ENCODE data around the gene ZNF358. TPM values are rescaled to one million over a fixed set of nuclear protein-coding genes. Genes with fewer than 3 reads are reported as not detected.

Gene ZNF358
- total RNA-seq, 4 donors from 2014 or later, result 50.2 to 72.7 (median 69.1) TPM

GRCh38 chr19:7506385-7507328 is 9.2 kb upstream of the ZNF358 start:
- Histone ChIP-seq H3K4me3 (no peak overlapping the region), H3K9me3 (no peaks in the 10 kb centered on the region), H3K36me3 (no peaks in the 10 kb centered on the region), H3K4me1 (peaks cover 6 to 23% (median 14%) of the 10 kb centered on the region in 4 donors), H3K27ac (peak overlapping the region; percentile 24 to 76 (median 44)), H3K27me3 (no peaks in the 10 kb centered on the region)
- DNase-seq, result peak; percentile 94
- 19 to 43% methylated on average over 6 to 20 of the region's 20 CpGs for WGBS, 2 donors (ENCODE audit: low coverage in 1 of 2)
- intact Hi-C loops (cut with DNase I; ENCODE audit: low total_unique reads) (no loop called here), in situ Hi-C loops (cut with MboI; ENCODE audit: low pct_ligation_motif_present in 1 of 4, low pct_unique_long_range_greater_than_20kb in 1 of 4, low sequenced_read_pairs in 3 of 4) (no loop called here)
- no peak for TF ChIP-seq CTCF (IDR thresholded peaks at IDR 0.05)
- no peak for TF ChIP-seq POLR2AphosphoS5 (IDR thresholded peaks at IDR 0.05)
- TF ChIP-seq EP300 (IDR thresholded peaks at IDR 0.05; ENCODE audit: low read depth), result no peak
- no peak for TF ChIP-seq POLR2A (IDR thresholded peaks at IDR 0.05)

- H3K4me3 ChIP-seq, result no peak overlapping the region
- intact Hi-C loops (cut with DNase I; ENCODE audit: low total_unique reads) (no loop called here), in situ Hi-C loops (cut with MboI; ENCODE audit: low pct_ligation_motif_present in 1 of 4, low pct_unique_long_range_greater_than_20kb in 1 of 4, low sequenced_read_pairs in 3 of 4) (no loop called here)
- peaks cover 6 to 23% (median 14%) of the 10 kb centered on the region in 4 donors for H3K4me1 ChIP-seq
- no peak overlapping the region for H3K27ac ChIP-seq
- 39% methylated on average over 11 of the region's 11 CpGs; no CpG with 5 or more reads in 1 of the 2 donors for WGBS, 2 donors (ENCODE audit: low coverage in 1 of 2)
- H3K27me3 ChIP-seq, result no peaks in the 10 kb centered on the region
- no peaks in the 10 kb centered on the region for H3K36me3 ChIP-seq
- DNase-seq, result peak; percentile 86
- no peaks in the 10 kb centered on the region for H3K9me3 ChIP-seq
- TF ChIP-seq POLR2A (IDR thresholded peaks at IDR 0.05), result no peak
- TF ChIP-seq EP300 (IDR thresholded peaks at IDR 0.05; ENCODE audit: low read depth), result no peak
- TF ChIP-seq POLR2AphosphoS5 (IDR thresholded peaks at IDR 0.05), result no peak
- no peak for TF ChIP-seq CTCF (IDR thresholded peaks at IDR 0.05)
These were observed 8.0 kb upstream of the ZNF358 start for GRCh38 chr19:7507884-7508283.

- Histone ChIP-seq H3K9me3 (no peaks in the 10 kb centered on the region), H3K36me3 (no peaks in the 10 kb centered on the region), H3K27ac (no peak overlapping the region), H3K27me3 (no peaks in the 10 kb centered on the region), H3K4me1 (peaks cover 6 to 27% (median 14%) of the 10 kb centered on the region in 4 donors), H3K4me3 (no peak overlapping the region)
- TF ChIP-seq EP300 (IDR thresholded peaks at IDR 0.05; ENCODE audit: low read depth), result no peak
- no peak for TF ChIP-seq POLR2AphosphoS5 (IDR thresholded peaks at IDR 0.05)
- no peak for TF ChIP-seq POLR2A (IDR thresholded peaks at IDR 0.05)
- no peak for TF ChIP-seq CTCF (IDR thresholded peaks at IDR 0.05)
- intact Hi-C loops (cut with DNase I; ENCODE audit: low total_unique reads) (no loop called here), in situ Hi-C loops (cut with MboI; ENCODE audit: low pct_ligation_motif_present in 1 of 4, low pct_unique_long_range_greater_than_20kb in 1 of 4, low sequenced_read_pairs in 3 of 4) (no loop called here)
- DNase-seq, result no peak
- 40 to 42% methylated on average over 2 to 3 of the region's 3 CpGs for WGBS, 2 donors (ENCODE audit: low coverage in 1 of 2)
These were observed 6.3 kb upstream of the ZNF358 start for GRCh38 chr19:7509625-7510024.

GRCh38 chr19:7512400-7512851 is 3.5 kb upstream of the ZNF358 start:
- H3K9me3 ChIP-seq, result no peaks in the 10 kb centered on the region
- H3K27me3 ChIP-seq, result no peaks in the 10 kb centered on the region
- no peaks in the 10 kb centered on the region for H3K36me3 ChIP-seq
- in situ Hi-C loops (cut with MboI; ENCODE audit: low pct_ligation_motif_present in 1 of 4, low pct_unique_long_range_greater_than_20kb in 1 of 4, low sequenced_read_pairs in 3 of 4), result no loop called here
- TF ChIP-seq POLR2A (IDR thresholded peaks at IDR 0.05) (no peak), EP300 (IDR thresholded peaks at IDR 0.05; ENCODE audit: low read depth) (no peak), POLR2AphosphoS5 (IDR thresholded peaks at IDR 0.05) (no peak), CTCF (IDR thresholded peaks at IDR 0.05) (no peak)
- no peak overlapping the region for H3K27ac ChIP-seq
- no peak for DNase-seq
- no peak overlapping the region for H3K4me3 ChIP-seq
- 67% methylated on average over 6 of the region's 6 CpGs; no CpG with 5 or more reads in 1 of the 2 donors for WGBS, 2 donors (ENCODE audit: low coverage in 1 of 2)
- peaks cover 0 to 30% (median 15%) of the 10 kb centered on the region in 4 donors for H3K4me1 ChIP-seq
- intact Hi-C loops (cut with DNase I; ENCODE audit: low total_unique reads), result no loop called here

Data from transverse colon (tissue), 4 donors.